Endodermal cell (in vitro differentiated cells): Measurements from ENCODE around the gene MPP1. TPM values are rescaled to one million over a fixed set of nuclear protein-coding genes. Genes with fewer than 3 reads are reported as not detected.

Experiments
- DNase-seq: peaks from one replicate; pipeline ENCODE4 v3.0.0-alpha.2; 2017
- H3K27ac ChIP-seq: 2 replicates; pipeline ENCODE4 v1.5.1; 2013; ENCODE audit warnings: mild to moderate bottlenecking, low read depth, low read length, moderate library complexity
- H3K27me3 ChIP-seq: 2 replicates; pipeline ENCODE4 v1.6.1; 2013; ENCODE audit warnings: mild to moderate bottlenecking, low read length, moderate library complexity; ENCODE audit not compliant: insufficient read depth, control insufficient read depth, poor library complexity, severe bottlenecking
- H3K36me3 ChIP-seq: 2 replicates; pipeline ENCODE4 v1.7.0; 2013; ENCODE audit warnings: mild to moderate bottlenecking, low read length, moderate library complexity; ENCODE audit not compliant: control insufficient read depth, insufficient read depth
- H3K4me1 ChIP-seq: one replicate; pipeline ENCODE4 v1.7.0; 2013; ENCODE audit warnings: low read length; ENCODE audit not compliant: control insufficient read depth, insufficient read depth
- H3K4me3 ChIP-seq: 2 replicates; pipeline ENCODE4 v1.5.1; 2013; ENCODE audit warnings: mild to moderate bottlenecking, low read length, moderate library complexity
- H3K9ac ChIP-seq: 2 replicates; pipeline ENCODE4 v1.6.1; 2013; ENCODE audit warnings: mild to moderate bottlenecking, low read length, moderate library complexity; ENCODE audit not compliant: poor library complexity, severe bottlenecking; ENCODE audit errors: extremely low read depth
- H3K9me3 ChIP-seq: 2 replicates; pipeline ENCODE4 v1.6.1; 2013; ENCODE audit warnings: mild to moderate bottlenecking, low read length, moderate library complexity; ENCODE audit not compliant: control insufficient read depth
- H3K27ac Mint-ChIP-seq: 2 replicates; pipeline ENCODE4 v1.8.0; 2020; ENCODE audit warnings: mixed read lengths
- H3K27me3 Mint-ChIP-seq: 2 replicates; pipeline ENCODE4 v1.8.0; 2021; ENCODE audit warnings: mild to moderate bottlenecking, mixed read lengths; ENCODE audit not compliant: insufficient read depth
- H3K36me3 Mint-ChIP-seq: 2 replicates; pipeline ENCODE4 v1.8.0; 2020; ENCODE audit warnings: low read depth, mixed read lengths
- H3K4me1 Mint-ChIP-seq: 2 replicates; pipeline ENCODE4 v1.8.0; 2020; ENCODE audit warnings: mixed read lengths
- H3K4me3 Mint-ChIP-seq: 2 replicates; pipeline ENCODE4 v1.8.0; 2020; ENCODE audit warnings: mild to moderate bottlenecking, moderate library complexity, mixed read lengths
- H3K9me3 Mint-ChIP-seq: 2 replicates; pipeline ENCODE4 v1.8.0; 2020; ENCODE audit warnings: mild to moderate bottlenecking, mixed read lengths
- CTCF ChIP-seq: fragments of 200-600 bp; sonication (generic); conservative IDR thresholded peaks from 2 replicates; pipeline ENCODE4 v1.5.0; 2021; ENCODE audit warnings: antibody characterized with exemption, mild to moderate bottlenecking
- WGBS, 2 experiments: methylation state at CpG; one replicate each; pipeline versions ENCODE4 v1.1.5 to v1.1.7; 2013; ENCODE audit warnings: missing lambda C conversion rate in 2 of 2, mixed read lengths in 1 of 2; ENCODE audit not compliant: insufficient coverage in 1 of 2, insufficient read length in 1 of 2; 5-methylcytosine and 5-hydroxymethylcytosine counted together
- total RNA-seq, 2 donors: library from RNA; stranded (reverse); fragmentation: NEBNext Ultra II Directional in 1 of 2; extraction: Animal tissue kit (Norgen Biotek cat#: 25700) in 1 of 2; gene quantifications; 2 replicates in 1 of 2; 3 replicates in 1 of 2; pipeline ENCODE4 v1.2.1, GENCODE V29; 2021

The MPP1 gene
- total RNA-seq, 2 donors from 2014 or later, result 13.7 to 15.7 TPM

GRCh38 chrX:154732421-154733065 lies 72.7 kb downstream of the MPP1 start:
- Histone ChIP-seq H3K27ac (no peak overlapping the region), H3K27me3 (no peaks in the 10 kb centered on the region), H3K4me3 (no peak overlapping the region), H3K9ac (no peak overlapping the region), H3K4me1 (no peaks in the 10 kb centered on the region), H3K36me3 (no peaks in the 10 kb centered on the region), H3K9me3 (no peaks in the 10 kb centered on the region)
- Mint-ChIP-seq H3K27me3 (no peaks in the 10 kb centered on the region), H3K27ac (no peak overlapping the region), H3K4me3 (no peak overlapping the region), H3K9me3 (peaks cover 38% of the 10 kb centered on the region), H3K4me1 (peaks cover 3% of the 10 kb centered on the region), H3K36me3 (no peaks in the 10 kb centered on the region)
- no peak for TF ChIP-seq CTCF
- 71 to 83% methylated on average over 1 to 5 of the region's 5 CpGs for WGBS, 2 experiments
- no peak for DNase-seq

- H3K9me3 ChIP-seq, result no peaks in the 10 kb centered on the region
- no peak overlapping the region for H3K4me3 Mint-ChIP-seq
- no peaks in the 10 kb centered on the region for H3K36me3 Mint-ChIP-seq
- H3K9ac ChIP-seq, result no peak overlapping the region
- peaks cover 34% of the 10 kb centered on the region for H3K9me3 Mint-ChIP-seq
- H3K4me1 ChIP-seq, result no peaks in the 10 kb centered on the region
- no peak overlapping the region for H3K27ac ChIP-seq
- H3K36me3 ChIP-seq, result no peaks in the 10 kb centered on the region
- TF ChIP-seq CTCF, result no peak
- H3K4me1 Mint-ChIP-seq, result peaks cover 3% of the 10 kb centered on the region
- no peak overlapping the region for H3K4me3 ChIP-seq
- no peak for DNase-seq
- no peaks in the 10 kb centered on the region for H3K27me3 Mint-ChIP-seq
- no peak overlapping the region for H3K27ac Mint-ChIP-seq
- no peaks in the 10 kb centered on the region for H3K27me3 ChIP-seq
- 94 to 100% methylated on average over 1 to 7 of the region's 7 CpGs for WGBS, 2 experiments
These were observed 73.4 kb downstream of the MPP1 start for GRCh38 chrX:154731881-154732280.

GRCh38 chrX:154731184-154731583 lies 74.1 kb downstream of the MPP1 start:
- H3K27ac ChIP-seq, result no peak overlapping the region

More at GRCh38 chrX:154731184-154731583, 74.1 kb downstream of the MPP1 start:
- no peaks in the 10 kb centered on the region for H3K4me1 ChIP-seq
- no peak for DNase-seq
- peaks cover 3% of the 10 kb centered on the region for H3K4me1 Mint-ChIP-seq
- no peak overlapping the region for H3K4me3 Mint-ChIP-seq
- no peak overlapping the region for H3K27ac Mint-ChIP-seq
- no peaks in the 10 kb centered on the region for H3K27me3 Mint-ChIP-seq
- H3K36me3 Mint-ChIP-seq, result no peaks in the 10 kb centered on the region
- H3K9me3 ChIP-seq, result no peaks in the 10 kb centered on the region
- no peaks in the 10 kb centered on the region for H3K36me3 ChIP-seq
- H3K27me3 ChIP-seq, result no peaks in the 10 kb centered on the region
- no peak overlapping the region for H3K4me3 ChIP-seq
- WGBS, 2 experiments, result 99% methylated on average over 3 of the region's 5 CpGs; no CpG with 5 or more reads in 1 of the 2 experiments
- peaks cover 36% of the 10 kb centered on the region for H3K9me3 Mint-ChIP-seq
- no peak overlapping the region for H3K9ac ChIP-seq
- no peak for TF ChIP-seq CTCF
